HG03060 (cell line): ENCODE results near the gene NDUFS6.
"Not testable (repeated sequence)": the region's sequence is repeated elsewhere in the genome, so short reads cannot be mapped to it uniquely, and the experiment has no call there.

Experiments used
- ATAC-seq: cut with Tn5 transposase; IDR thresholded peaks from one replicate; pipeline ENCODE4 v1.9.1; 2021; ENCODE audit warnings: low read depth, moderate number of reproducible peaks; ENCODE audit not compliant: unreplicated experiment

The NDUFS6 gene

GRCh38 chr5:1795931-1796330, 5.3 kb upstream of the NDUFS6 start:
- ATAC-seq = no peak

GRCh38 chr5:1796371-1797102, 4.7 kb upstream of the NDUFS6 start:
- no peak for ATAC-seq

GRCh38 chr5:1797103-1797800, 4.0 kb upstream of the NDUFS6 start:
- no peak for ATAC-seq

- ATAC-seq = no peak
These were observed 3.4 kb upstream of the NDUFS6 start for GRCh38 chr5:1797855-1798254.

- ATAC-seq = not testable (repeated sequence)
These were observed 2.6 kb upstream of the NDUFS6 start for GRCh38 chr5:1798589-1798988.

- ATAC-seq = no peak
These were observed 2.1 kb upstream of the NDUFS6 start for GRCh38 chr5:1799110-1799601.

- ATAC-seq = no peak
These were observed 1.4 kb upstream of the NDUFS6 start, which contains the start of gene MRPL36 for GRCh38 chr5:1799602-1800471. Gene MRPL36 (minus strand): TSS chr5:1799837. CDS start chr5:1798935, 902 bp downstream.

- peak; percentile 28 for ATAC-seq
These were observed 560 bp upstream of the NDUFS6 start for GRCh38 chr5:1800472-1801221.

- ATAC-seq = no peak
These were observed 724 bp downstream of the NDUFS6 start for GRCh38 chr5:1801967-1802295.

- no peak for ATAC-seq
These were observed 2.0 kb downstream of the NDUFS6 start for GRCh38 chr5:1803192-1803591.

- no peak for ATAC-seq
These were observed 2.9 kb downstream of the NDUFS6 start for GRCh38 chr5:1804001-1804690.

- ATAC-seq = no peak
These were observed 4.1 kb downstream of the NDUFS6 start for GRCh38 chr5:1805326-1805725.

GRCh38 chr5:1805736-1806135, 4.5 kb downstream of the NDUFS6 start:
- ATAC-seq = no peak

- ATAC-seq = no peak
These were observed 5.0 kb downstream of the NDUFS6 start for GRCh38 chr5:1806199-1806598.

- no peak for ATAC-seq
These were observed 5.8 kb downstream of the NDUFS6 start for GRCh38 chr5:1806974-1807373.

GRCh38 chr5:1807451-1808185, 6.4 kb downstream of the NDUFS6 start:
- no peak for ATAC-seq

GRCh38 chr5:1808439-1808838, 7.2 kb downstream of the NDUFS6 start:
- no peak for ATAC-seq

GRCh38 chr5:1809416-1810035, 8.3 kb downstream of the NDUFS6 start:
- no peak for ATAC-seq
